Measurements from ENCODE around the gene MAB21L2.

MAB21L2 gene

GRCh38 chr4:150625033-150625432 lies 43.1 kb downstream of the MAB21L2 start:
- DNase-seq = no peak

- DNase-seq = no peak
Measured at GRCh38 chr4:150628073-150628472, 46.1 kb downstream of the MAB21L2 start.

- DNase-seq = no peak
Measured at GRCh38 chr4:150632639-150633038, 50.7 kb downstream of the MAB21L2 start.

Measured in NCI-H2171 treated with DMSO at 0.1 percent for 48 hours (cell line).